Activated T-cell treated with anti-CD3 and anti-CD28 coated beads, Interleukin-2, amount 50 U/mL, for 24 hours (primary cell): ENCODE measurements around the gene PRDM11.

Experiments
- DNase-seq: peaks from one replicate; pipeline ENCODE4 v3.0.0-alpha.2; 2020
- H3K27ac Mint-ChIP-seq: 2 replicates; pipeline ENCODE4 v1.8.0; 2020; ENCODE audit warnings: mild to moderate bottlenecking, mixed read lengths
- H3K27me3 Mint-ChIP-seq: 2 replicates; pipeline ENCODE4 v1.8.0; 2020; ENCODE audit warnings: mixed read lengths
- H3K36me3 Mint-ChIP-seq: 2 replicates; pipeline ENCODE4 v1.8.0; 2020; ENCODE audit warnings: low read depth, mixed read lengths
- H3K4me1 Mint-ChIP-seq: 2 replicates; pipeline ENCODE4 v1.8.0; 2020; ENCODE audit warnings: low read depth, mixed read lengths
- H3K4me3 Mint-ChIP-seq: 2 replicates; pipeline ENCODE4 v1.8.0; 2020; ENCODE audit warnings: mild to moderate bottlenecking, moderate library complexity, mixed read lengths
- H3K9me3 Mint-ChIP-seq: 2 replicates; pipeline ENCODE4 v1.8.0; 2020; ENCODE audit warnings: mixed read lengths

The PRDM11 gene

DNA sequence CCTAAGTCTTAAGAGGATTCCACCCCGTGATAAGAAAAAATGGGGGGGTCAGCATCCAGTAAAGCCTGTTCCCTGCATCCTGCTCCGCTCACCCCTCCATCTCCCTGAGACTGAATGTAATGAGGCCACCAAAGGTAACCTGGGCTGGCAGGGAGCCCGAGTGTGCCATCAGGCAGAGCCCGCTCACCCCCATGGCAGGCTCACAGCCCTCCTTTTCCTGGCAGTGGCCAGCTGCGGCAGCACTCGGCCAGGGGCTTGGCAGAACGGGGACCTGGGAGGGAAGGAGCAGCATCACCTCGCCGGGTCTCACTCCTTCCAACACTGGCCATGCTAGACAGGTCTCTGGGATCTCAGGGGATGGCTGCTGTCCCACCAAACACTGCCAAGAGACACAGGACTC is 64.4 kb downstream of the PRDM11 start:
- H3K27me3 Mint-ChIP-seq, result no peaks in the 10 kb centered on the region
- H3K27ac Mint-ChIP-seq, result no peak overlapping the region
- no peak for DNase-seq
- peaks cover 2% of the 10 kb centered on the region for H3K4me1 Mint-ChIP-seq
- H3K4me3 Mint-ChIP-seq, result no peak overlapping the region
- H3K36me3 Mint-ChIP-seq, result peaks cover 9% of the 10 kb centered on the region
- no peaks in the 10 kb centered on the region for H3K9me3 Mint-ChIP-seq

DNA sequence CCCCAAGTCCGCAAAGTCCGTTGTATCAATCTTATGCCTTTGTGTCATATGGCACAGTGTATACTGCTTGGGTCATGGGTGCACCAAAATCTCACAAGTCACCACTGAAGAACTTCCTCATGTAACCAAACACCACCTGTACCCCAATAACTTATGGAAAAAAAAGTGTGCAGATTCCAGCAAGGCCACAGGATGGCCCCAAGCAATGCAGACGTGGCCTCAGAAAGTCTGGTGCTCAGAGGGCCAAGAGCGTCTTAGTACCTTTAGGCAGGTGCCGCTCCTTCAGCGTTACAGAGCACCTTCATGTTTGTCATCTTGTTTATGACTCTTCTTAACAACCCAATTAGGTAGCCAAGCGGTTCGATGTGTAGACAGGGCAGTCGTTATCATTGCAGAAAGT is 65.3 kb downstream of the PRDM11 start:
- no peak overlapping the region for H3K4me3 Mint-ChIP-seq
- peaks cover 9% of the 10 kb centered on the region for H3K36me3 Mint-ChIP-seq
- no peak overlapping the region for H3K27ac Mint-ChIP-seq
- H3K4me1 Mint-ChIP-seq, result peaks cover 2% of the 10 kb centered on the region
- no peak for DNase-seq
- H3K27me3 Mint-ChIP-seq, result no peaks in the 10 kb centered on the region
- H3K9me3 Mint-ChIP-seq, result no peaks in the 10 kb centered on the region

DNA sequence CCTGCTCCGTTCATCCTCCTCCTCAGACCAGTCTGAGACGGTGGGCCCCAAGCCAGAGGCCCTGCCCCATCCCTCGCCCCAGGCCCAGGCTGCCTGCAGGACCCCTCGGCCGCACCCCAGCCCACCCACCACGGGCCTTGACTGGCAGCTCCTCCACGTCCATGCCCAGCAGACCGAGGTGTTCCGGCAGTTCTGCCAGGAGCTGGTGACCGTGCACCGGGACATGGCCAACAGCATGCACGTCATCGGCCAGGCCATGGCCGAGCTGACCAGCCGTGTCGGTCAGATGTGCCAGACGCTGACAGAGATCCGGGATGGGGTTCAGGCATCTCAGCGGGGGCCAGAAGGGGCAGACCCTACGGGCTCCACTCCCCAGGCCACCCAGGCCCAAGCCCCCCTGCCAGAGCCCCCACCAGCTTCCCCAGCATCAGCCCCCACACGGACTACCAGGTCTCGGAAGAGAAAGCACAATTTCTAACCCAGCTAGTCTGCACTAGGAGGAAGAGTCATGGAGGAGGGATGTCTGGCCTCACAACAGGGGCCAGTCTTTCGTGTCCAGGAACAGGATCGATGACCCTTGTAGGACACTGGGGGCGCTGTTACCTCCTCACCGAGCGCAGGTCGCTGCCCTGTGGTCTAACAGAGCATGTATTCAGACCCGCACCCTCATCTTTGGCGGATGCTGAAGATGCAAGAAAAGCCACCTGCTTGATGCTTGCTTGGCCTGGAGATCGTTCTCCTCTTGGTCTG is 66.3 kb downstream of the PRDM11 start:
- Mint-ChIP-seq H3K27ac (no peak overlapping the region), H3K27me3 (no peaks in the 10 kb centered on the region), H3K9me3 (no peaks in the 10 kb centered on the region), H3K36me3 (peaks cover 9% of the 10 kb centered on the region), H3K4me3 (no peak overlapping the region), H3K4me1 (peaks cover 2% of the 10 kb centered on the region)
- no peak for DNase-seq

DNA sequence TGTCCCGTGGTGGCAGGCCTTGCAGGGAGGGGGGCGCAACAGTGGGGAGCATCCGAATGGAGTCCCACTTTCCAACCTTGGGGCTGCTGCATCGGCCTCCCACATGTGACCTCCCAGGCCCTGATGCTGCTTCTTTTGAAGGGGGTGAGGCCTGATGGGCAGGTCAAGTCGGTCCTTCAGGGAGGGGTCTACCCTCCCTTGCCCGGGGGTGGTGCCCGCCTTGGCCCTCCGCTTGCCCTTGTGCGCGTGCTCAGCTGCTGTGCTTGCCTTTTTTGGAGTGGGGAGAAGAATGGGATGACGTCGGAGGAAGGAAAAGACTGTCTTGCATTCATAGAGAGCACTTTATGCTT is 66.9 kb downstream of the PRDM11 start:
- no peak for DNase-seq
- H3K9me3 Mint-ChIP-seq, result no peaks in the 10 kb centered on the region
- no peaks in the 10 kb centered on the region for H3K27me3 Mint-ChIP-seq
- H3K36me3 Mint-ChIP-seq, result peaks cover 9% of the 10 kb centered on the region
- H3K4me3 Mint-ChIP-seq, result no peak overlapping the region
- peaks cover 2% of the 10 kb centered on the region for H3K4me1 Mint-ChIP-seq
- H3K27ac Mint-ChIP-seq, result no peak overlapping the region

DNA sequence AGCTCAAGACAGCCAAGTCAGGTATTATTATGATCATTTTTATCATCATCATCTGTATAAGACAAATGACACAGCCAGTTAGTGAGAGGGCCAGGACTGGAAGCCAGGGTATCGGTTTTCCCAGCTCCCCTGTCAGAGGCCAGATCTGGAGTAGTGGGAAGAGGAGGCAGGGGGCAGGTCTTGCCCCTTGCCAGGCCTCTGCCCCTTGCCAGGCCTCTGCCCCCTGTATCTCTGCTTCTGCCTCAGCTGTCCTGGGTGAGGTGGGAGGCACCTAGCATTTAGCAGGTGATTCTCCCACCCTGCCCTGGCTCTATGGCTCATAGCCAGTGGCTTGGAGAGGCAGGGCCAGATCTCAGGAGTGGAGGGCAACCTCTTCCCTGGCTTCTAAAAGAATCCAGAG is 67.3 kb downstream of the PRDM11 start:
- Mint-ChIP-seq H3K27ac (no peak overlapping the region), H3K27me3 (no peaks in the 10 kb centered on the region), H3K36me3 (peaks cover 9% of the 10 kb centered on the region), H3K9me3 (no peaks in the 10 kb centered on the region), H3K4me1 (peaks cover 2% of the 10 kb centered on the region), H3K4me3 (no peak overlapping the region)
- no peak for DNase-seq

DNA sequence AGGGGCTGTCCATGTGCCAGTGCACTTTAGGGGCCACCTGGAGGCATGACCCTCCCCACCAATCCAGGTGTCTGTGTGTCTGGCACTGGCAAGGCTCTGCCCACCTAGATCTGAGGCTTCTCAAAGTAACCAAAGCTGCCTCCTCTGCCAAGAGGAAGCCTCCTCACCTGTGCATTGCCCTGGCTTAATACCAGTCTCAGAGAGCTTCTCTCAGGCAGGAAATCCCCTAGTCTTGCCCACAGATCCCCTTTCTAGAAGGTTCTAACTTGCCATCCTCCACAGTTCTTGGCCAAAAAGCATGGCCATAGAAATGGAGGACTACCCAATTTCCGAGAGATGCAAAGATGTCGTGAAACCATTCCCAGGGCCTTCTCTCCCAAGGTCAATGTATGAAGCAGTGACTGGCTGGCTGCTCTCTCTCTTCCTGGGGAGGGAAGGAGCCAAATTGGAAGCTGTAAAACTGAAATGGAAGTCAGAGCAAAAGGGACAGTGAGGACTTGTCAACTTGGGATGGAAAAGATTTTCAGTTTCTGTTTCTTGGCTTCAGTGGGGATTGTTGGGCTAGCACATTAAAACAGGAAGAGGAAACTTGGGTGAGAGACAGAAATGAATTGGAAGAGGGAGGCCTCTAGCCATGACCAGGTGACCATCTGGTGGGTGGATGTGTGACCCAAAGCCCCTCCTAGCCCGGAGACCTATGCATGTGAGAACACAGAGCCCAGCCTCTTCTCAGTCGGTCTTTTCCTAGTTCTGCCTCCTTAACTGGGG is 68.8 kb downstream of the PRDM11 start:
- Mint-ChIP-seq H3K9me3 (no peaks in the 10 kb centered on the region), H3K36me3 (peaks cover 8% of the 10 kb centered on the region), H3K4me1 (peaks cover 2% of the 10 kb centered on the region), H3K4me3 (no peak overlapping the region), H3K27ac (no peak overlapping the region), H3K27me3 (no peaks in the 10 kb centered on the region)
- no peak for DNase-seq

DNA sequence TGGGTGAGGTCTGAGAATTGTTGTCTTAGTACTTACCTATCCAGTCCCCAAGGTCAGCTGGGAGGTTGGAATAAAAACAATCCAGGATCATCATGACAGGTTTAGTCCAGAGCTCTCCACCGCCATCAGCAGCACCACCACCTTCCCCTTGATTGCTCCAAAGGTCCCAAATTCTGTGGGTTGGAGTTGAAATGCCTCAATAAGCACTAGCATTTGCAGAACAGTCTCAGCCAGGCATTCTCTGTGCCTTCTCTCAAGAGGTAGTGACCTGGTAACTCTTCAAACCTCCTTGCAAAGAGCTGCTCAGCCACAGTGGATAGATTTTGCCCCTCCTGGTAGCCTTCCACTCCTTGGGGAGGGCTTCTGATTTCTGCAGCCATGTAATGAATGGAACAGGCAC is 69.6 kb downstream of the PRDM11 start:
- Mint-ChIP-seq H3K27me3 (no peaks in the 10 kb centered on the region), H3K9me3 (no peaks in the 10 kb centered on the region), H3K36me3 (peaks cover 11% of the 10 kb centered on the region), H3K4me1 (peaks cover 2% of the 10 kb centered on the region), H3K27ac (no peak overlapping the region), H3K4me3 (no peak overlapping the region)
- no peak for DNase-seq

DNA sequence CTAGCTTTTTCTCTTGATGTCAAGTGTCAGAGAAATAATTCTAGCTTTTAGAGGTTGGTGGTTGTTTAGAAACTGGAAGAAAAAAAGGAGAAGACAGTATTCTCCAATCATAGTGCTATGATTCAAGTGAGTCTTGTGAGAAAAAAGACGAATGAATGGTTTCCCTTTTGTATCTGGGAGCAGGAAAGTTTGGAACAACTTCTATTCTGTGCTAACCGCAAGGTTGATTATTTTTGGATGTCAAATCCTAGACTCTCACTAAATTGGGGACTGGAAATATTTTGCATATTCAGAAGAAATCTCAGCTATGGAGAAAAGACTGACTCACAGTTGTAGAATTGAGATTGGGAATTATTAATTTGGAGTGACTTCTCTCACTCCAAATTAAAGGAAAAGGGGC is 70.5 kb downstream of the PRDM11 start:
- peaks cover 11% of the 10 kb centered on the region for H3K36me3 Mint-ChIP-seq
- peaks cover 2% of the 10 kb centered on the region for H3K4me1 Mint-ChIP-seq
- no peak overlapping the region for H3K27ac Mint-ChIP-seq
- no peak overlapping the region for H3K4me3 Mint-ChIP-seq
- no peak for DNase-seq
- H3K27me3 Mint-ChIP-seq, result no peaks in the 10 kb centered on the region
- no peaks in the 10 kb centered on the region for H3K9me3 Mint-ChIP-seq

- DNase-seq, result no peak
- Mint-ChIP-seq H3K27me3 (no peaks in the 10 kb centered on the region), H3K27ac (no peak overlapping the region), H3K4me1 (peaks cover 2% of the 10 kb centered on the region), H3K36me3 (peaks cover 10% of the 10 kb centered on the region), H3K4me3 (no peak overlapping the region), H3K9me3 (no peaks in the 10 kb centered on the region)
Measured at GRCh38 chr11:45217991-45218390, 71.6 kb downstream of the PRDM11 start.

- no peaks in the 10 kb centered on the region for H3K9me3 Mint-ChIP-seq
- H3K4me1 Mint-ChIP-seq, result peaks cover 2% of the 10 kb centered on the region
Measured at GRCh38 chr11:45218705-45219104, 72.3 kb downstream of the PRDM11 start.

GRCh38 chr11:45219411-45219810 is 73.0 kb downstream of the PRDM11 start:
- Mint-ChIP-seq H3K27ac (no peak overlapping the region), H3K9me3 (no peaks in the 10 kb centered on the region), H3K4me3 (no peak overlapping the region), H3K36me3 (peaks cover 7% of the 10 kb centered on the region), H3K27me3 (no peaks in the 10 kb centered on the region), H3K4me1 (peaks cover 2% of the 10 kb centered on the region)
- DNase-seq, result no peak

More at GRCh38 chr11:45218705-45219104, 72.3 kb downstream of the PRDM11 start:
- H3K36me3 Mint-ChIP-seq, result peaks cover 5% of the 10 kb centered on the region
- H3K27me3 Mint-ChIP-seq, result no peaks in the 10 kb centered on the region
- H3K4me3 Mint-ChIP-seq, result no peak overlapping the region
- no peak for DNase-seq
- H3K27ac Mint-ChIP-seq, result no peak overlapping the region

- Mint-ChIP-seq H3K36me3 (peaks cover 32% of the 10 kb centered on the region), H3K27me3 (no peaks in the 10 kb centered on the region), H3K9me3 (no peaks in the 10 kb centered on the region), H3K4me3 (no peak overlapping the region), H3K4me1 (no peaks in the 10 kb centered on the region), H3K27ac (no peak overlapping the region)
- no peak for DNase-seq
Measured at GRCh38 chr11:45223496-45223895, 77.1 kb downstream of the PRDM11 start.

DNA sequence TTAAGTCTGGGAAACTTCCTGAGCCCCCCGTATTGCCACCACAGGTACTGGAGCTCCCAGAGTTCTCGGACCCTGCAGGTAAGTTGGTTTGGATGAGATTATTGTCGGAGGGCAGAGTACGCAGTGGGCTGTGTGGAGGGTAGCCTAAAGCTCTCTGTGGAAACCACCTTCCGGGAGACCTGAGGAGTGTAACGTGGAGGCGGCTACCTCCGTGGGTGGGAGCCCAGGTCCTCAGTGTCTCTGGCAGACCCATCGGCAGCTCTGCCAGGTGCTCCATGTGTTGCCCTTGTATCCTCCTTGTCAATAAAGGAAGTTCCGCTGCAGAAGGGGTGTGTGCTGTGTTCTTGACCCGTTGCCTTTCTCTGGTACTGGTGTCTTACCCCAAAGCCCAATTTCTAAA is 78.3 kb downstream of the PRDM11 start:
- H3K27me3 Mint-ChIP-seq, result no peaks in the 10 kb centered on the region
- no peaks in the 10 kb centered on the region for H3K9me3 Mint-ChIP-seq
- H3K4me1 Mint-ChIP-seq, result no peaks in the 10 kb centered on the region

DNA sequence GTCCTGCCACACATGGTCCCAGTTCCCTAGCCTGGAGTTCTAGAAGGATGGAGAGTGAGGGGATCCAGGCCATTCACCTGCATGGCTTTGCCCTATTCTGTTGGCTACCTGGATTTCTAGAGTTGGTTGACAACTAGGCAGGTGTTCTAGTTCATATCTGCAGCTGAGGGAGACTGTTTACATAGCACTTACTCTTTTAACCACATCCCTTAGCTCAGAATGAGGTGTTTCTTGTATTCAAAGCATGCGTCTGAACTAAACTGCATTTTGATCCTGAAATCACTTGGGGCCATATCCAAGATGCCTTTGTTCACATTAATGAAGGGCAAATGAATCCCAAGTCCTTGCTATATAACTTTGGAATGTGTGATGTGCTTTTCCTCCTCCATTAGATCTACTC is 78.8 kb downstream of the PRDM11 start:
- H3K27ac Mint-ChIP-seq, result no peak overlapping the region
- no peak for DNase-seq
- no peaks in the 10 kb centered on the region for H3K9me3 Mint-ChIP-seq
- H3K4me3 Mint-ChIP-seq, result no peak overlapping the region
- no peaks in the 10 kb centered on the region for H3K27me3 Mint-ChIP-seq
- H3K36me3 Mint-ChIP-seq, result peaks cover 29% of the 10 kb centered on the region
- no peaks in the 10 kb centered on the region for H3K4me1 Mint-ChIP-seq

More for the DNA sequence above, 78.3 kb downstream of the PRDM11 start:
- Mint-ChIP-seq H3K27ac (no peak overlapping the region), H3K4me3 (no peak overlapping the region), H3K36me3 (peaks cover 32% of the 10 kb centered on the region)
- DNase-seq, result no peak
